Measurements from ENCODE around the gene JAML.

DNA sequence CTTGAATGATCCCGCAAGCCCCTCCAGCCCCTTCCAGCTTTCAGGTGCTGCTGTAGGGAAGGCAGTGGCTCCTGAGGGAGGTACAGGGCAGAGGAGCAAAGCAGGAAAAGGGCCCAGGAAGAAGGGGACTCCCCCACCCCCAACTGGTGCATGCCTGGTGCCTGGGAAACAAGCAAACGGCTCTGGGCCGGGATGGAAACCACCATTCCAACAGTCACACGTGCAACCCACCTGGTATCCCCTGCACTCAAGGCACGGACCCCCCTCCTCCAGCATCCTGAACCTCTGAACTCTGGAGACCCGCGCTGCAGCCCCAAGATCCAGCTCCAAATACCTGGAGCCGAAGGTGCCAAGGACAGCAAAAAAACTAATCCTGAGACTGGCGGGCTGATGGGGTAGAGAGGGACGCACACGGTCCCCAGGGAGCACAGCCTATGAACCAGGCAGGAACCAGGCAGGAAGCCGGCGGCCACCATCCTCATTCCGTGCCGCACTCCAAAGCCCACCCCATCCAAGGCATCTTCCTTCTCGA is 72.7 kb downstream of the JAML start:
- TF ChIP-seq, protein P1, sequence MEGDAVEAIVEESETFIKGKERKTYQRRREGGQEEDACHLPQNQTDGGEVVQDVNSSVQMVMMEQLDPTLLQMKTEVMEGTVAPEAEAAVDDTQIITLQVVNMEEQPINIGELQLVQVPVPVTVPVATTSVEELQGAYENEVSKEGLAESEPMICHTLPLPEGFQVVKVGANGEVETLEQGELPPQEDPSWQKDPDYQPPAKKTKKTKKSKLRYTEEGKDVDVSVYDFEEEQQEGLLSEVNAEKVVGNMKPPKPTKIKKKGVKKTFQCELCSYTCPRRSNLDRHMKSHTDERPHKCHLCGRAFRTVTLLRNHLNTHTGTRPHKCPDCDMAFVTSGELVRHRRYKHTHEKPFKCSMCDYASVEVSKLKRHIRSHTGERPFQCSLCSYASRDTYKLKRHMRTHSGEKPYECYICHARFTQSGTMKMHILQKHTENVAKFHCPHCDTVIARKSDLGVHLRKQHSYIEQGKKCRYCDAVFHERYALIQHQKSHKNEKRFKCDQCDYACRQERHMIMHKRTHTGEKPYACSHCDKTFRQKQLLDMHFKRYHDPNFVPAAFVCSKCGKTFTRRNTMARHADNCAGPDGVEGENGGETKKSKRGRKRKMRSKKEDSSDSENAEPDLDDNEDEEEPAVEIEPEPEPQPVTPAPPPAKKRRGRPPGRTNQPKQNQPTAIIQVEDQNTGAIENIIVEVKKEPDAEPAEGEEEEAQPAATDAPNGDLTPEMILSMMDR (CRISPR knock-in tag; IDR thresholded peaks at IDR 0.05), result no peak
- TF ChIP-seq, protein P2, sequence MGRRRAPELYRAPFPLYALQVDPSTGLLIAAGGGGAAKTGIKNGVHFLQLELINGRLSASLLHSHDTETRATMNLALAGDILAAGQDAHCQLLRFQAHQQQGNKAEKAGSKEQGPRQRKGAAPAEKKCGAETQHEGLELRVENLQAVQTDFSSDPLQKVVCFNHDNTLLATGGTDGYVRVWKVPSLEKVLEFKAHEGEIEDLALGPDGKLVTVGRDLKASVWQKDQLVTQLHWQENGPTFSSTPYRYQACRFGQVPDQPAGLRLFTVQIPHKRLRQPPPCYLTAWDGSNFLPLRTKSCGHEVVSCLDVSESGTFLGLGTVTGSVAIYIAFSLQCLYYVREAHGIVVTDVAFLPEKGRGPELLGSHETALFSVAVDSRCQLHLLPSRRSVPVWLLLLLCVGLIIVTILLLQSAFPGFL (CRISPR knock-in tag; IDR thresholded peaks at IDR 0.05), result no peak
- no peak for TF ChIP-seq FOXO1 (CRISPR knock-in tag; IDR thresholded peaks at IDR 0.05)
- TF ChIP-seq NFE2 (CRISPR knock-in tag; IDR thresholded peaks at IDR 0.05), result no peak
- TF ChIP-seq POLR2A (IDR thresholded peaks at IDR 0.05; ENCODE audit: insufficient read depth in 1 of 2, low read depth in 2 of 2, low read length in 2 of 2), result no peak
- no peak for TF ChIP-seq TAF1 (CRISPR knock-in tag; IDR thresholded peaks at IDR 0.05)
- TF ChIP-seq, protein P3, sequence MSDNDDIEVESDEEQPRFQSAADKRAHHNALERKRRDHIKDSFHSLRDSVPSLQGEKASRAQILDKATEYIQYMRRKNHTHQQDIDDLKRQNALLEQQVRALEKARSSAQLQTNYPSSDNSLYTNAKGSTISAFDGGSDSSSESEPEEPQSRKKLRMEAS (IDR thresholded peaks at IDR 0.05), result no peak
- no peak for TF ChIP-seq SP1 (IDR thresholded peaks at IDR 0.05)
- TF ChIP-seq SP1 (CRISPR knock-in tag; IDR thresholded peaks at IDR 0.05), result no peak
- no peak for TF ChIP-seq ZNF468 (CRISPR knock-in tag; IDR thresholded peaks at IDR 0.05)
- TF ChIP-seq NFIB (CRISPR knock-in tag; IDR thresholded peaks at IDR 0.05; ENCODE audit: borderline replicate concordance), result no peak
- no peak for TF ChIP-seq SAFB2 (CRISPR knock-in tag; IDR thresholded peaks at IDR 0.05; ENCODE audit: borderline replicate concordance, low read depth)
- TF ChIP-seq, protein P4, sequence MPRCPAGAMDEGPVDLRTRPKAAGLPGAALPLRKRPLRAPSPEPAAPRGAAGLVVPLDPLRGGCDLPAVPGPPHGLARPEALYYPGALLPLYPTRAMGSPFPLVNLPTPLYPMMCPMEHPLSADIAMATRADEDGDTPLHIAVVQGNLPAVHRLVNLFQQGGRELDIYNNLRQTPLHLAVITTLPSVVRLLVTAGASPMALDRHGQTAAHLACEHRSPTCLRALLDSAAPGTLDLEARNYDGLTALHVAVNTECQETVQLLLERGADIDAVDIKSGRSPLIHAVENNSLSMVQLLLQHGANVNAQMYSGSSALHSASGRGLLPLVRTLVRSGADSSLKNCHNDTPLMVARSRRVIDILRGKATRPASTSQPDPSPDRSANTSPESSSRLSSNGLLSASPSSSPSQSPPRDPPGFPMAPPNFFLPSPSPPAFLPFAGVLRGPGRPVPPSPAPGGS (CRISPR knock-in tag; IDR thresholded peaks at IDR 0.05), result no peak
